Psoas muscle (tissue), 8 donors: Measurements from ENCODE around the gene COQ6. TPM values are rescaled to one million over a fixed set of nuclear protein-coding genes. Genes with fewer than 3 reads are reported as not detected.
"Not testable (repeated sequence)": the region's sequence is repeated elsewhere in the genome, so short reads cannot be mapped to it uniquely, and the experiment has no call there.

Source experiments
- ATAC-seq, 4 donors: fragments of 200-7000 bp; cut with Tn5 transposase; one replicate each; pipeline ENCODE4 v1.9.1; 2020; ENCODE audit warnings: moderate library complexity in 3 of 4, mild to moderate bottlenecking in 2 of 4
- DNase-seq, 2 donors: peaks; one replicate each; pipeline ENCODE4 v3.0.0-alpha.2; 2020
- H3K27ac ChIP-seq: fragments of 200-600 bp; one replicate; pipeline ENCODE4 v1.8.0; 2022
- H3K27me3 ChIP-seq, 3 donors: fragments of 200-600 bp in 1 of 3; one replicate each; pipeline versions ENCODE4 v1.6.1 to v1.8.0; 2013 to 2022; ENCODE audit warnings: low read length in 2 of 3, mild to moderate bottlenecking in 2 of 3, moderate library complexity in 1 of 3; ENCODE audit not compliant: insufficient read depth in 3 of 3
- H3K36me3 ChIP-seq, 2 donors: fragments of 200-600 bp in 1 of 2; one replicate each; pipeline versions ENCODE4 v1.6.1 to v1.8.0; 2013 to 2022; ENCODE audit warnings: low read depth in 1 of 2, mild to moderate bottlenecking in 1 of 2, moderate library complexity in 1 of 2; ENCODE audit not compliant: insufficient read depth in 1 of 2
- H3K4me1 ChIP-seq: fragments of 200-600 bp; one replicate; pipeline ENCODE4 v1.8.0; 2022
- H3K4me3 ChIP-seq: fragments of 200-600 bp; one replicate; pipeline ENCODE4 v1.8.0; 2022; ENCODE audit warnings: mild to moderate bottlenecking
- H3K9me3 ChIP-seq: fragments of 200-600 bp; one replicate; pipeline ENCODE4 v1.8.0; 2022
- CTCF ChIP-seq: fragments of 200-600 bp; IDR thresholded peaks from one replicate; pipeline ENCODE4 v1.8.0; 2022; ENCODE audit warnings: antibody characterized with exemption
- WGBS, 3 donors: extraction: QIAGEN DNeasy Blood & Tissue Kit; methylation state at CpG; one replicate each; pipeline versions ENCODE4 v1.1.6 to v1.1.7; 2013; 5-methylcytosine and 5-hydroxymethylcytosine counted together
- intact Hi-C, 2 donors: fragments of 100-400 bp; cut with DNase I; formaldehyde crosslinking; loops; one replicate each; pipeline versions ENCODE4 v1.11.0 to v1.14.2; 2022
- polyA plus RNA-seq, 3 donors: library from polyadenylated mRNA; stranded (reverse); fragments of 200-250 nt; gene quantifications; one replicate each; pipeline ENCODE4 v1.2.3, GENCODE V29; 2013
- total RNA-seq, 4 donors: library from RNA; stranded (reverse); fragmentation: NEBNext Ultra II Directional in 2 of 4; extraction: Animal tissue kit (Norgen Biotek cat#: 25700) in 2 of 4; gene quantifications; one replicate each; pipeline versions ENCODE4 v1.2.1 to v1.2.4, GENCODE V29; 2021 to 2023
- donor health status: healthy with polysubstance abuse.
- donor health status: DM: no; HTN: no; CAD: no; lungs with moderate emphysema.
- donor health status: Bipolar disorder and iron deficiency.
- donor health status: healthy.
- donor health status: DM: yes; HTN: yes; CAD: no.
- donor health status: DM: no; HTN: no; CAD: no.
- donor health status: DM: no; HTN: no; CAD: no.
- donor health status: DM: yes; HTN: yes; CAD: no.

Gene COQ6
- total and polyA plus RNA-seq, 7 donors: 25.7 to 44.9 (median 33.7) TPM

- 57 to 76% (median 57%) methylated on average over 6 of the region's 6 CpGs for WGBS, 3 donors
- DNase-seq (no peak), ATAC-seq (peak in 2 of 4 donors; percentile 75 to 82)
- intact Hi-C loops: no loop called here
- Histone ChIP-seq H3K4me1 (peaks cover 10% of the 10 kb centered on the region), H3K36me3 (peaks cover 4 to 74% of the 10 kb centered on the region in 2 donors), H3K27ac (peak overlapping the region; percentile 9), H3K9me3 (no peaks in the 10 kb centered on the region), H3K27me3 (no peaks in the 10 kb centered on the region), H3K4me3 (no peak overlapping the region)
- no peak for TF ChIP-seq CTCF
These were observed 33.8 kb upstream of the COQ6 start for GRCh38 chr14:73916324-73916723.

GRCh38 chr14:73919457-73919856, 30.6 kb upstream of the COQ6 start:
- H3K36me3 ChIP-seq: peaks cover 4 to 79% of the 10 kb centered on the region in 2 donors
- H3K4me3 ChIP-seq, H3K27ac ChIP-seq, ATAC-seq, H3K9me3 ChIP-seq, H3K27me3 ChIP-seq, intact Hi-C loops, DNase-seq, H3K4me1 ChIP-seq: not testable (repeated sequence)
- WGBS, 3 donors: 96 to 99% (median 97%) methylated on average over 2 of the region's 2 CpGs

- no peaks in the 10 kb centered on the region for H3K4me1 ChIP-seq
- 84 to 86% (median 85%) methylated on average over 5 of the region's 5 CpGs for WGBS, 3 donors
- DNase-seq (no peak), ATAC-seq (no peak)
- H3K4me3 ChIP-seq: no peak overlapping the region
- intact Hi-C loops: no loop called here
- no peaks in the 10 kb centered on the region for H3K27me3 ChIP-seq
- no peak for TF ChIP-seq CTCF
- H3K9me3 ChIP-seq: no peaks in the 10 kb centered on the region
- H3K36me3 ChIP-seq: peaks cover 12 to 100% of the 10 kb centered on the region in 2 donors
- no peak overlapping the region for H3K27ac ChIP-seq
These were observed 25.8 kb upstream of the COQ6 start for GRCh38 chr14:73924337-73924736.

- Histone ChIP-seq H3K4me1 (no peaks in the 10 kb centered on the region), H3K9me3 (no peaks in the 10 kb centered on the region), H3K27me3 (no peaks in the 10 kb centered on the region), H3K27ac (no peak overlapping the region), H3K36me3 (peaks cover 11 to 98% of the 10 kb centered on the region in 2 donors), H3K4me3 (no peak overlapping the region)
- WGBS, 3 donors: 85 to 86% (median 86%) methylated on average over 2 of the region's 2 CpGs
- no peak for TF ChIP-seq CTCF
- intact Hi-C loops: no loop called here
- ATAC-seq (no peak), DNase-seq (no peak)
These were observed 14.4 kb upstream of the COQ6 start for GRCh38 chr14:73935666-73936065.

- ATAC-seq (no peak), DNase-seq (no peak)
- no peak for TF ChIP-seq CTCF
- peaks cover 11 to 98% of the 10 kb centered on the region in 2 donors for H3K36me3 ChIP-seq
- 81 to 89% (median 86%) methylated on average over 1 of the region's 1 CpG for WGBS, 3 donors
- no peak overlapping the region for H3K27ac ChIP-seq
- no peaks in the 10 kb centered on the region for H3K27me3 ChIP-seq
- H3K9me3 ChIP-seq: no peaks in the 10 kb centered on the region
- no peaks in the 10 kb centered on the region for H3K4me1 ChIP-seq
- H3K4me3 ChIP-seq: no peak overlapping the region
- intact Hi-C loops: no loop called here
These were observed 13.6 kb upstream of the COQ6 start for GRCh38 chr14:73936548-73936947.
